ENCODE data around the gene DTWD2. TPM values are rescaled to one million over a fixed set of nuclear protein-coding genes. Genes with fewer than 3 reads are reported as not detected.

The DTWD2 gene
- polyA plus RNA-seq, 1 of the 3 experiments (the other 2 are of a cell fraction), result 2.5 TPM

DNA sequence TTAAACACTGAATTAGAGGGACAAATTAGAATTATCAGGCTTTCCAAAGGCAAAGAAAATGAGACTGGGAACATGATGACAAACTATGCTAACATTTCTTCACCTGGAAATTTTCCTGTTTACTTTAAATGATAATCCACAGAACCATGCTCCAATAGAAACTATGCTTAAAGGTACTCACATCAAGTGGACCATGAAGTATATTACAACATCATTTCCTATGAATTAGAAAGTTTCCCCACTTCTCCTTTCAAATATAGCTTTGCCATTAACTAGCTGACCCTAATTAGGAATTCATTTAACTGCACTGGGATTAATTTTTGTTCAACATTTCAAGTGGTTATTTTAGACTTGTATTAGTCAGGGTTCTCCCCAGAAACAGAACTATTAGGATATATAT, 81.4 kb downstream of the DTWD2 start:
- H3K4me1 ChIP-seq (ENCODE audit: control insufficient read depth in 1 of 2, insufficient read depth in 2 of 2, low read depth in 1 of 2, low read length in 1 of 2), result no peaks in the 10 kb centered on the region; a peak in 1 of 4 replicates
- no peak for DNase-seq
- no peaks in the 10 kb centered on the region for H4K20me1 ChIP-seq (ENCODE audit: insufficient read depth)
- no peak overlapping the region for H3K9ac ChIP-seq
- no peak overlapping the region for H2AFZ ChIP-seq (ENCODE audit: low read depth)
- no peaks in the 10 kb centered on the region for H3K79me2 ChIP-seq (ENCODE audit: insufficient read depth)
- H3K27ac ChIP-seq (ENCODE audit: low read depth in 2 of 2, low read length in 1 of 2), result no peak overlapping the region
- no peaks in the 10 kb centered on the region for H3F3A ChIP-seq (replicated peaks; ENCODE audit: insufficient read depth)
- no peaks in the 10 kb centered on the region for H3K9me2 ChIP-seq
- no peak overlapping the region for H3K4me2 ChIP-seq
- ChIA-PET CTCF (no interaction called here), POLR2A (no interaction called here)
- no peaks in the 10 kb centered on the region for H3K9me3 ChIP-seq
- H3K27me3 ChIP-seq (ENCODE audit: insufficient read depth), result no peaks in the 10 kb centered on the region
- H3K36me3 ChIP-seq (replicated peaks in 1 of 2; ENCODE audit: control insufficient read depth in 1 of 2, insufficient read depth in 2 of 2, low read length in 1 of 2), result peaks cover 0 to 3% of the 10 kb centered on the region in 2 experiments
- H3K4me3 ChIP-seq (ENCODE audit: low read depth in 2 of 2, low read length in 1 of 2), result no peak overlapping the region
- TF ChIP-seq POLR2AphosphoS5 (IDR thresholded peaks at IDR 0.05; ENCODE audit: low read depth, low read length), result no peak
- no peak for TF ChIP-seq NFIC (IDR thresholded peaks at IDR 0.05; ENCODE audit: borderline replicate concordance)
- no peak for TF ChIP-seq CHD2 (IDR thresholded peaks at IDR 0.05; ENCODE audit: low read length, partially characterized antibody)
- no peak for TF ChIP-seq JUND (IDR thresholded peaks at IDR 0.05)
- TF ChIP-seq, protein P1, sequence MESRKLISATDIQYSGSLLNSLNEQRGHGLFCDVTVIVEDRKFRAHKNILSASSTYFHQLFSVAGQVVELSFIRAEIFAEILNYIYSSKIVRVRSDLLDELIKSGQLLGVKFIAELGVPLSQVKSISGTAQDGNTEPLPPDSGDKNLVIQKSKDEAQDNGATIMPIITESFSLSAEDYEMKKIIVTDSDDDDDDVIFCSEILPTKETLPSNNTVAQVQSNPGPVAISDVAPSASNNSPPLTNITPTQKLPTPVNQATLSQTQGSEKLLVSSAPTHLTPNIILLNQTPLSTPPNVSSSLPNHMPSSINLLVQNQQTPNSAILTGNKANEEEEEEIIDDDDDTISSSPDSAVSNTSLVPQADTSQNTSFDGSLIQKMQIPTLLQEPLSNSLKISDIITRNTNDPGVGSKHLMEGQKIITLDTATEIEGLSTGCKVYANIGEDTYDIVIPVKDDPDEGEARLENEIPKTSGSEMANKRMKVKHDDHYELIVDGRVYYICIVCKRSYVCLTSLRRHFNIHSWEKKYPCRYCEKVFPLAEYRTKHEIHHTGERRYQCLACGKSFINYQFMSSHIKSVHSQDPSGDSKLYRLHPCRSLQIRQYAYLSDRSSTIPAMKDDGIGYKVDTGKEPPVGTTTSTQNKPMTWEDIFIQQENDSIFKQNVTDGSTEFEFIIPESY (IDR thresholded peaks at IDR 0.05; ENCODE audit: borderline replicate concordance, low read depth), result no peak
- TF ChIP-seq RCOR1 (IDR thresholded peaks at IDR 0.05; ENCODE audit: low read length), result no peak
- TF ChIP-seq EP300 (IDR thresholded peaks at IDR 0.05; ENCODE audit: borderline replicate concordance in 1 of 2, low read depth in 1 of 2, low read length in 1 of 2), result no peak
- no peak for TF ChIP-seq RAD21 (IDR thresholded peaks at IDR 0.05; ENCODE audit: low read length)
- TF ChIP-seq FOXJ3 (CRISPR knock-in tag; IDR thresholded peaks at IDR 0.05), result no peak
- TF ChIP-seq CTCF (IDR thresholded peaks at IDR 0.05), result no peak

- Histone ChIP-seq H3K4me3 (ENCODE audit: low read depth in 2 of 2, low read length in 1 of 2) (no peak overlapping the region), H3K4me1 (ENCODE audit: control insufficient read depth in 1 of 2, insufficient read depth in 2 of 2, low read depth in 1 of 2, low read length in 1 of 2) (no peaks in the 10 kb centered on the region; a peak in 1 of 4 replicates), H3K36me3 (replicated peaks in 1 of 2; ENCODE audit: control insufficient read depth in 1 of 2, insufficient read depth in 2 of 2, low read length in 1 of 2) (peaks cover 0 to 3% of the 10 kb centered on the region in 2 experiments), H3K4me2 (no peak overlapping the region), H3K9ac (no peak overlapping the region), H3K27me3 (ENCODE audit: insufficient read depth) (no peaks in the 10 kb centered on the region), H3K27ac (ENCODE audit: low read depth in 2 of 2, low read length in 1 of 2) (no peak overlapping the region), H4K20me1 (ENCODE audit: insufficient read depth) (no peaks in the 10 kb centered on the region), H2AFZ (ENCODE audit: low read depth) (no peak overlapping the region), H3F3A (replicated peaks; ENCODE audit: insufficient read depth) (no peaks in the 10 kb centered on the region), H3K79me2 (ENCODE audit: insufficient read depth) (no peaks in the 10 kb centered on the region), H3K9me2 (no peaks in the 10 kb centered on the region), H3K9me3 (no peaks in the 10 kb centered on the region)
- no peak for DNase-seq
- ChIA-PET POLR2A (no interaction called here), CTCF (no interaction called here)
- 94% methylated on average over 1 of the region's 1 CpG for WGBS (ENCODE audit: low lambda C conversion rate)
- no peak for TF ChIP-seq CTCF (IDR thresholded peaks at IDR 0.05)
- no peak for TF ChIP-seq TEAD4 (IDR thresholded peaks at IDR 0.05; ENCODE audit: borderline replicate concordance, insufficient read depth)
- TF ChIP-seq REST (IDR thresholded peaks at IDR 0.05; ENCODE audit: low read depth, low read length), result no peak
- no peak for TF ChIP-seq NRF1 (IDR thresholded peaks at IDR 0.05; ENCODE audit: low read depth, low read length)
- TF ChIP-seq IRF3 (IDR thresholded peaks at IDR 0.05; ENCODE audit: low read depth, low read length), result no peak
- no peak for TF ChIP-seq MEF2A (IDR thresholded peaks at IDR 0.05; ENCODE audit: borderline replicate concordance, low read depth)
- TF ChIP-seq NFIC (IDR thresholded peaks at IDR 0.05; ENCODE audit: borderline replicate concordance), result no peak
- TF ChIP-seq FOXJ3 (CRISPR knock-in tag; IDR thresholded peaks at IDR 0.05), result no peak
These were observed 83.2 kb downstream of the DTWD2 start for GRCh38 chr5:118905196-118905595.

All from SK-N-SH (cell line).